ENCODE data around the gene VAMP2. TPM values are rescaled to one million over a fixed set of nuclear protein-coding genes. Genes with fewer than 3 reads are reported as not detected.
A peak's percentile ranks its signal among the peaks of the same experiment; 100 is the strongest.

VAMP2 gene
- total RNA-seq, 1 donor from 2014 or later = 77.0 TPM

DNA sequence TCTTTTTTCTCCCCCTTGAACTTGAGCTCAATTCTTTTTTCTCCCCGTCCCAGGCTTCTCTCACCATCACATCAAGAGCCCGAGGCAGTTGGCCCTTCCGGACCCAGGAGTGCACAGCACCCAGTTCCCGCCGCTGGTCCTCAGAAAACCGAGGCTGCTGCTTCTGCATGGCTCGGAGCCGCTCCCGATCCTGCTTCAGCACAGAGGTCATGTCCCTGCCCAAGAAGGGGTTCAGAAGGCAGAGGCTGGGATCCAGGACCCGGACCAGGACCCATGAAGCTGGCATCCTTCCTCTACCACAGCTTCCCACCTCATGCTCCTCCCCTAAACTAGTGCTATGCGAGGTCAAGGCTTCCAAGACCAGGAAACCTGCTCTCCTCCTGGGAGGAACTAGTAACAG, 21.0 kb downstream of the VAMP2 start:
- no peak overlapping the region for H3K27ac ChIP-seq
- TF ChIP-seq, protein P1, sequence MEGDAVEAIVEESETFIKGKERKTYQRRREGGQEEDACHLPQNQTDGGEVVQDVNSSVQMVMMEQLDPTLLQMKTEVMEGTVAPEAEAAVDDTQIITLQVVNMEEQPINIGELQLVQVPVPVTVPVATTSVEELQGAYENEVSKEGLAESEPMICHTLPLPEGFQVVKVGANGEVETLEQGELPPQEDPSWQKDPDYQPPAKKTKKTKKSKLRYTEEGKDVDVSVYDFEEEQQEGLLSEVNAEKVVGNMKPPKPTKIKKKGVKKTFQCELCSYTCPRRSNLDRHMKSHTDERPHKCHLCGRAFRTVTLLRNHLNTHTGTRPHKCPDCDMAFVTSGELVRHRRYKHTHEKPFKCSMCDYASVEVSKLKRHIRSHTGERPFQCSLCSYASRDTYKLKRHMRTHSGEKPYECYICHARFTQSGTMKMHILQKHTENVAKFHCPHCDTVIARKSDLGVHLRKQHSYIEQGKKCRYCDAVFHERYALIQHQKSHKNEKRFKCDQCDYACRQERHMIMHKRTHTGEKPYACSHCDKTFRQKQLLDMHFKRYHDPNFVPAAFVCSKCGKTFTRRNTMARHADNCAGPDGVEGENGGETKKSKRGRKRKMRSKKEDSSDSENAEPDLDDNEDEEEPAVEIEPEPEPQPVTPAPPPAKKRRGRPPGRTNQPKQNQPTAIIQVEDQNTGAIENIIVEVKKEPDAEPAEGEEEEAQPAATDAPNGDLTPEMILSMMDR (IDR thresholded peaks at IDR 0.05) = no peak
- peak; percentile 48 for DNase-seq

DNA sequence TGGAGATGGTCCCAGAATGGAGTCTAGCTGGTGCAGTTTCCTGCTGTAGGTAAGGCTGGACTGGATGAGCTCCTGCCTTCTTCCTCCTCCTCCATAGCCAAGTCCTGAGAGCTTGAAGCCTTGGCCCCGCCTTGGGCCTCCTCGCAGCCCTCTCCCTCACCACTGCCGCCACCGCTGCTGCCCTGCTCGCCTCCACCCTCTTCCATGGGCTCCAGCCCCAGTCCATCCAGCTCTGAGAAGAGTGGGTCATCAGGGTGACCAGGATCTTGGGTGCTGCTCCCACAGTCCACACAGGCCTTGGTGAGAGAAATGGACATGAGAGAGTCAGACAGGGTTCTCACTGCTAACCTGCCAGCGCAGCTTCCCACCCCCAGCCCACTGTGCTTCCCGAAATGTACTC, 21.7 kb downstream of the VAMP2 start:
- TF ChIP-seq, protein P1 (IDR thresholded peaks at IDR 0.05) = no peak
- Histone ChIP-seq H3K9me3 (no peaks in the 10 kb centered on the region), H3K36me3 (peaks cover 69% of the 10 kb centered on the region), H3K27me3 (ENCODE audit: low read depth) (no peaks in the 10 kb centered on the region), H3K4me3 (no peak overlapping the region), H3K4me1 (peaks cover 31% of the 10 kb centered on the region), H3K27ac (peak overlapping the region; percentile 3)
- intact Hi-C loops (cut with DNase I) = no loop called here
- DNase-seq (peak; percentile 42), ATAC-seq (no peak)

More for the DNA sequence above, 21.0 kb downstream of the VAMP2 start:
- no peak for ATAC-seq
- Histone ChIP-seq H3K4me1 (peaks cover 31% of the 10 kb centered on the region), H3K36me3 (peaks cover 76% of the 10 kb centered on the region), H3K9me3 (no peaks in the 10 kb centered on the region), H3K4me3 (no peak overlapping the region), H3K27me3 (ENCODE audit: low read depth) (no peaks in the 10 kb centered on the region)
- intact Hi-C loops (cut with DNase I) = no loop called here

DNA sequence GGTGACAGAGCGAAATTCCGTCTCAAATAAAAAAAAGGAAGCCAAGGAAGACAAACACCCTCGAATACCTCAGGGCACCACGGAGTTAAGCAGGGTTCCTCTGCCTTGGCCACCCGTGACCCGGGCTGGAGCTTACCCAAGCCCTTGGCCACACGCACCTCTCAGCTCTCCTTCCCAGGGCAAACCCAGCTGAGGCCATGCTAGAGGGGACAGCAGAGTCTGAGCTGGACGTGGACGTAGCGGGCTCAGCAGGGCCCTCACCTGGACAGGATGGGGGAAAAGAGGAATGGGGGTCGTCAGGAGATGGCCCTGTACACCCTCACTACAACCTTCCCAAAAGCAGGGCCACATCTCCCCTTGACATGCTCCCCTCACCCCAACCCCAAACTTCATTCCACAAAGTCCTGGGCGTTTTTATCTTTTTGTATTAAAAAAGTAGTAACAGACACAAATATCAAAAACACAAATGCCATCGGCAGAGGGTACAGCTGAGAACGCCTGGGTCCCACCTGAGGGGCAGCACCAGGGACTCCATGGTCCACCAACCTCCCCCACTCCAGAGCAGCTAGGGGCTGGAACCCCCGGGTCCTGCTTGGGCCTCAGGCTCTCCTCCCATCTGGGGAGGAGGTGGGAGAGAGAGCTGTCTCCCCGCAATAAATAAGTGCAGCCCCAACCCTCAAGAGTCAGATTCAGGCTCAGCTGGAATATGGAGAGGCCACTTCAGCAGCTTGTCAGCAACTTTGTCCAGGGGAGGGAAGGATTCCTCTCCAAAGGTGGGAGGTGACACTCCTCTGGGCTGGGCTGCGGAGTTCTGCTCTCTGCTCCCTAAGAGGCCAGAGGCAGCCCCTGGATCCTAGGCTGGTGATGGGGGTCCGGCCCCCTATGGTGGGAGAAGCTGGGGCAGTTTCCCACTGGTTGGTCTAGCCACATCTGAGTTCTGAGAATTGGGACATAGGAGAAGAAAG, 22.4 kb downstream of the VAMP2 start:
- Histone ChIP-seq H3K4me3 (no peak overlapping the region), H3K9me3 (no peaks in the 10 kb centered on the region), H3K27ac (peak overlapping the region; percentile 24), H3K27me3 (ENCODE audit: low read depth) (no peaks in the 10 kb centered on the region), H3K4me1 (peaks cover 31% of the 10 kb centered on the region), H3K36me3 (peaks cover 62% of the 10 kb centered on the region)
- TF ChIP-seq, protein P1 (IDR thresholded peaks at IDR 0.05) = no peak
- peak; percentile 56 for DNase-seq
- intact Hi-C loops (cut with DNase I) = no loop called here
- no peak for ATAC-seq

DNA sequence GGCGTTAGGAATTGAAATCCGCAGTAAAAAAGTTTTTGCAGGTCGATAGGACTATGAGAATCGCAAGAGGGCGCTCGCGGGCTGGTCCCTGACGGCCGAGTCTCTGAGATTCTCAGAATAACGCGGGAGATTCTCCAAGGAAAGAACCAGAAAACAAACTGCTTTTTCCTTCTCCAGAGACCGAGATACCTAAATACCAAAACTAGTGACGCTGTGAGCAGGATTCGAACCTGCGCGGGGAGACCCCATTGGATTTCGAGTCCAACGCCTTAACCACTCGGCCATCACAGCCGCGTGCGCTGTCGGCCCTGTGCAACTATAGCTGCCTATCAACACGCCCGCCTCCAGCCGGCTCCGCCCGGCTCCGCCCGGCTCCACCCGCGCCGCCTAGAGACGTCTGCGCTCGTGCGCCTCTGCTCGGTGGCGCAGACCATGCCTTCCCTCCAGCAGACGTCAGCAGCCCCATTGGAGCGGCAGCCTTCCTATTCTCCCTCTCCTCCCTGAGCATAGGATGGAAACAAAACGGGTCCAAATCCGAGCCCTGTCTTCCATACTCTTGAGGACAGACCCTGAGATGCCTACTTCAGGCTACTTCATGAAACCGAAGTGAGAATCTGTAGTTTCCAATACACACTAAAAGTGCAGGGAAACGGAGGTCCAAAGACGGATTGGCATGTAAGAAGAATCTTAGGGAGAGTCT, 23.9 kb downstream of the VAMP2 start:
- intact Hi-C loops (cut with DNase I) = no loop called here
- peak overlapping the region; percentile 69 for H3K27ac ChIP-seq
- peaks cover 47% of the 10 kb centered on the region for H3K36me3 ChIP-seq
- TF ChIP-seq, protein P1 (IDR thresholded peaks at IDR 0.05) = peak; percentile 87
- DNase-seq = peak; percentile 95
- H3K4me1 ChIP-seq = peaks cover 31% of the 10 kb centered on the region
- no peaks in the 10 kb centered on the region for H3K27me3 ChIP-seq (ENCODE audit: low read depth)
- peak overlapping the region; percentile 39 for H3K4me3 ChIP-seq
- ATAC-seq = peak; percentile 93 to 94
- H3K9me3 ChIP-seq = no peaks in the 10 kb centered on the region

DNA sequence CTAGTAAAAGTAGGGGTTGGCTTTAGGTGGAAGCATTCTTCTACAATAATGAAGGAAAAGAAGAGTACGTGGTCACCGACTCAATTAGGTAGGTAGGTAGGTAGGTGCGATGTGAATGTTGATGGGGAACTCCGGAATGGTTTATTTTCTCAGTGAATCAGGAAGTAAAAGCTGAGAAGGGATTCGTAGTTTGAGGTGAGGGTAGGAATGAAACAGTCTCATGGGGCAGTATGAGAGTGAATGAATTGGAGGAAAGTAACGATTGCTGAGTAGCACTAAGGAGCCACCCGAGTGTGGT, 24.4 kb downstream of the VAMP2 start:
- Histone ChIP-seq H3K4me1 (peaks cover 31% of the 10 kb centered on the region), H3K27ac (peak overlapping the region; percentile 69), H3K27me3 (ENCODE audit: low read depth) (no peaks in the 10 kb centered on the region), H3K4me3 (peak overlapping the region; percentile 39), H3K36me3 (peaks cover 42% of the 10 kb centered on the region), H3K9me3 (no peaks in the 10 kb centered on the region)
- ATAC-seq (no peak), DNase-seq (no peak)
- intact Hi-C loops (cut with DNase I) = no loop called here
- TF ChIP-seq, protein P1 (IDR thresholded peaks at IDR 0.05) = no peak
